ENCODE data around the gene LYST. TPM values are rescaled to one million over a fixed set of nuclear protein-coding genes. Genes with fewer than 3 reads are reported as not detected.

LYST gene
- total RNA-seq, 4 donors from 2014 or later = 48.0 to 62.8 (median 61.0) TPM

DNA sequence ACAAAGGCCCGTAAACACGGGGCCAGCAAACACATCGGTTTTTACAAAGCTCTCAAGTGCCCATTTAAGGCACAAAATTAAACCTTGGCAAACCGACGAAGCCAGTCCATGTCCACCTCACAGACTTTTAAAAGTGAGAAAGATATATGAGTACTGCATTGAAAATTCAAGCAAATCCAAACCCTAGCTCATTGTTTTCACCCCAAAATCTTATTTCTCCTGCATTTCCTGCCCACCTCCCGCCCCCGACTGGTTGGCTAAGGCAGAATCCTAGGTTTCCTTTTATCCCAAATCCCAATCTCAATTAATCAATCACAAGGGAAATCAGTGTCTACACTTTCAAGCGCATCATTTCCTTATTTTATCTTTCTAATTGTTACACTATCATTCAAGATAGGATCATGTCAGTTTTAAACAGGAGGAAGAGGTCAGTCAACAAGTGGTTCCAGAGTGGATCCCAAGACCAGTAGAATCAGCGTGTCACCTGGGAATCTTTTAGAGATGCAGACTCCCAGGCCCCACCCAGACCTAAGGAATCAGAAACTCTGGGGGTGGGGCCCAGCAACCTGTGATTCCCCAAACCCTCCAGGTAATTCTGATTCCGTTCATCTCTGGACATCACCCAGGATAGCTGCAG lies 215.4 kb downstream of the LYST start:
- DNase-seq (ENCODE audit: low spot score in 2 of 2) = no peak
- TF ChIP-seq EP300 (IDR thresholded peaks at IDR 0.05) (no peak), POLR2A (IDR thresholded peaks at IDR 0.05) (no peak)
- TF ChIP-seq, protein P1, sequence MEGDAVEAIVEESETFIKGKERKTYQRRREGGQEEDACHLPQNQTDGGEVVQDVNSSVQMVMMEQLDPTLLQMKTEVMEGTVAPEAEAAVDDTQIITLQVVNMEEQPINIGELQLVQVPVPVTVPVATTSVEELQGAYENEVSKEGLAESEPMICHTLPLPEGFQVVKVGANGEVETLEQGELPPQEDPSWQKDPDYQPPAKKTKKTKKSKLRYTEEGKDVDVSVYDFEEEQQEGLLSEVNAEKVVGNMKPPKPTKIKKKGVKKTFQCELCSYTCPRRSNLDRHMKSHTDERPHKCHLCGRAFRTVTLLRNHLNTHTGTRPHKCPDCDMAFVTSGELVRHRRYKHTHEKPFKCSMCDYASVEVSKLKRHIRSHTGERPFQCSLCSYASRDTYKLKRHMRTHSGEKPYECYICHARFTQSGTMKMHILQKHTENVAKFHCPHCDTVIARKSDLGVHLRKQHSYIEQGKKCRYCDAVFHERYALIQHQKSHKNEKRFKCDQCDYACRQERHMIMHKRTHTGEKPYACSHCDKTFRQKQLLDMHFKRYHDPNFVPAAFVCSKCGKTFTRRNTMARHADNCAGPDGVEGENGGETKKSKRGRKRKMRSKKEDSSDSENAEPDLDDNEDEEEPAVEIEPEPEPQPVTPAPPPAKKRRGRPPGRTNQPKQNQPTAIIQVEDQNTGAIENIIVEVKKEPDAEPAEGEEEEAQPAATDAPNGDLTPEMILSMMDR (IDR thresholded peaks at IDR 0.05) = no peak
- Histone ChIP-seq H3K27me3 (peaks cover 0 to 75% of the 10 kb centered on the region in 2 donors), H3K4me1 (peaks cover 0 to 31% (median 14%) of the 10 kb centered on the region in 4 donors), H3K4me3 (peak overlapping the region in 1 of 4 donors; percentile 66), H3K9me3 (no peaks in the 10 kb centered on the region), H3K36me3 (no peaks in the 10 kb centered on the region), H3K27ac (no peak overlapping the region)
- 47 to 53% methylated on average over 10 of the region's 10 CpGs for WGBS, 2 donors

DNA sequence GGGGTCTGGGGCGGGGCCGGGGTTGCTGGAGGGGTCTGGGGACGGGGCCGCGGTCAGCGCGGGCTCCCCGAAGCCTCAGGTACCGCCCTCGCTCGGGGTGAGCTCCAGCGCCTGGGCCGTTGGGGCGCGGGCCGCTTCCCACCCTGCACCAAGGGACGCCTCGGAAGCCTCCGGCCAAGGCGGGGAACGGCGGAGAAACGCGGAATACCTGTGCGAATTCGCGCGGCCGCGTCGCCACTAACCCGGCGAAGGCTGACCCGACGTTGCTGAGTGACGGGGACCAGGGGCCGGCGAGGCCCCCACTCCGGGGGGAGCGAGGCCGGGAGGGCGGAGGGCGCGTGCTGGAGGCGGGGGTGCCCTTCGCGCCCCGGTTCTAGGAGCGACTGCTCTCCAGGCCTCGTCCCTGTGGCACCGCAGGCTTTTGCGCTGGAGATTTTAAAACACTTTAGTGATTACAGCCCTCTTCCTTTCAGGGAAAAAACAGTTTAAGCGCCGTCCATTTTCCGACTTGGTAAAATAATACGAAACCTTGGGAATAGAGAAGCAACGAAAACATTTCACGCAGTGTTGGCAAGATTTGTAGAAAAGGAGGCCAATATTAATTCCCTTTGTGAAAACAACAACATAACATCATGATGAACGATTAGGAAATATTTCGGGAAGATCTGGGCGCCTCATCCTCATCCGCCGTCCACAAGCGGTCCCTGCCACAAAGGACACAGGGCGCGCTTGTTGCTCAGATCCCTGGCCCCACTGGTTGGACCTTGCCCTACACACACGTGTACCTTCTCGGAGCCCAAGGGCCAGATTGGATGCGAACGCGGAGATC lies 216.2 kb downstream of the LYST start:
- DNase-seq (ENCODE audit: low spot score in 2 of 2) = no peak
- TF ChIP-seq, protein P1 (IDR thresholded peaks at IDR 0.05) = no peak
- TF ChIP-seq POLR2A (IDR thresholded peaks at IDR 0.05) = no peak
- no peak for TF ChIP-seq EP300 (IDR thresholded peaks at IDR 0.05)
- no peak overlapping the region for H3K27ac ChIP-seq
- H3K36me3 ChIP-seq = no peaks in the 10 kb centered on the region
- H3K4me3 ChIP-seq = peak overlapping the region; percentile 33 to 66 (median 44)
- H3K4me1 ChIP-seq = peaks cover 0 to 31% (median 14%) of the 10 kb centered on the region in 4 donors
- no peaks in the 10 kb centered on the region for H3K9me3 ChIP-seq
- H3K27me3 ChIP-seq = peaks cover 0 to 79% of the 10 kb centered on the region in 2 donors
- 3 to 4% methylated on average over 49 to 56 of the region's 71 CpGs for WGBS, 2 donors

DNA sequence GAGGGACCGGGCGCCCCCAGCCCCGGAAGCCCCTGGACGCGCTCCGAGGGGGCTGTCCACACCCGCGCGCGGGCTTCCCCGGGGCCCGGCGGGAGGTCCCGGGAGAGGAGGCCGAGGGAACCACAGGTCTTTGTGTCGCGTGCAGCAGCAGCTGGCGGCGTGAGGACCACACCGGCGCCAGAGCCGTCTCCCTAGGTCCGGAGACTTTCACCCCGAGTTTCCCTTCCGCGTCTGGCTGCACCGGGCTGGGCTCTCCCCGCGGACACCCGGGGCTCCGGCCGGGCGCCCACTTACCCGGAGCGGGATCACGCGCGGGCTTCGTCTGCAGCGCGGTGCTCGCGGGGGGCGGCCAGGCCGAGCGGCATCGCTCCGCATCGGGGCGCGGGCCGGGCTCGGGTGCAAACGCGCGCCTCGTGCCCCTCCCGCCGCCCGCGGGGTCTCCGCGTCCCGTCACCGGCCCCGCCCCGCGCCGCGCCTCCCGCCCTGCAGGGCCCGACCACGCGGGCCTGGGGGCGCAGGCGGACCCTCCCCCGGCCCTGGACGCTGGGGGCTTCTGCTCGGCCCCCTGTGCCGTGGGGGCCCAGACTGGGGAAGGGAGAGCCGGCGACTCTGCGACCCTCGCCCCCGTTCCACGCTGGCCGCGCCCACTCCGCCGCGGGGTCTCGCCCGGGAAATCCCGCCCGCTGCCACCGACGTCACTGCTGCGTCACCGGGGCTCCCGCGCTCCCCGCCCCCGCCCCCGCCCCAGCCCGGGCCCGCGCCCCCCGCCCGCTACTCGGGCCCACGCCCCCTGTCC lies 217.1 kb downstream of the LYST start, which contains the start of gene GNG4:
Gene GNG4 (minus strand): TSS at position 417 of the 796 bp plus-strand sequence. CDS start 65,946 bp downstream, outside the sequence.
- H3K27ac ChIP-seq = peak within 1 kb of the TSS in 1 of 4 donors; percentile 9
- TF ChIP-seq POLR2A (IDR thresholded peaks at IDR 0.05) (no peak), EP300 (IDR thresholded peaks at IDR 0.05) (no peak)
- TF ChIP-seq, protein P1 (IDR thresholded peaks at IDR 0.05) = no peak
- H3K4me3 ChIP-seq = peak within 1 kb of the TSS; percentile 33 to 66 (median 46)
- peaks cover 0 to 86% of the 10 kb centered on the region in 2 donors for H3K27me3 ChIP-seq
- no peaks in the 10 kb centered on the region for H3K36me3 ChIP-seq
- peaks cover 0 to 31% (median 14%) of the 10 kb centered on the region in 4 donors for H3K4me1 ChIP-seq
- H3K9me3 ChIP-seq = no peaks in the 10 kb centered on the region
- WGBS, 2 donors = 0% methylated on average over 96 of the region's 111 CpGs; no CpG with 5 or more reads in 1 of the 2 donors
- no peak for DNase-seq (ENCODE audit: low spot score in 2 of 2)

DNA sequence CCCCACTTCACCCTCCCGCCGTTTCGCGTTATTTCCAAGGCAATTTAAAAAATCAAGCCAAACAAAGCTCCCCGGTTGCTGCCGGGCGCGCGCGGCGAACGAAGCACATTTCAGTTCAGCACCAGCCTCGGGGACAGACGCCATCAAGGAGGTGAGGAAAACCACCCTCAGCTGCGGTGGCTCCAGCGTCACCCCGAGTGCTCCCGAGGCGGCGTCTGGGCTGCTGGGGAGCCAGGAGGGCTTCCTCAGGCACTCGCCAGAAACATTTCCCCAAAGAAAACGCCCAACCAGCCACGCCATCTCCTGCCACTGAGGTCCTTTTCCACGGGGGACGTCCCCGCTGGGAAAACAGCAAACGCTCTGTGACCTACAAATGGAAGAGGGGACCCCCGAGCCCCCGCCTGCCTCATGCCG lies 217.7 kb downstream of the LYST start:
- peak overlapping the region; percentile 33 to 66 (median 46) for H3K4me3 ChIP-seq
- H3K9me3 ChIP-seq = no peaks in the 10 kb centered on the region
- WGBS, 2 donors = 0% methylated on average over 23 to 24 of the region's 30 CpGs
- H3K36me3 ChIP-seq = no peaks in the 10 kb centered on the region
- peak in 1 of 2 donors; percentile 32 for DNase-seq (ENCODE audit: low spot score in 2 of 2)
- H3K27me3 ChIP-seq = peaks cover 0 to 80% of the 10 kb centered on the region in 2 donors
- H3K27ac ChIP-seq = peak overlapping the region in 1 of 4 donors; percentile 9
- H3K4me1 ChIP-seq = peaks cover 0 to 31% (median 14%) of the 10 kb centered on the region in 4 donors
- TF ChIP-seq POLR2A (IDR thresholded peaks at IDR 0.05) = no peak
- TF ChIP-seq, protein P1 (IDR thresholded peaks at IDR 0.05) = no peak
- no peak for TF ChIP-seq EP300 (IDR thresholded peaks at IDR 0.05)

Data from tibial nerve (tissue), 4 donors.